ENCODE measurements around the gene BIRC2. TPM values are rescaled to one million over a fixed set of nuclear protein-coding genes. Genes with fewer than 3 reads are reported as not detected.

Gene BIRC2
- total and polyA plus RNA-seq, 10 of the 15 experiments (the other 5 are each of a cell fraction or from before 2014, with no cell fraction given) = 13.8 to 75.8 (median 26.5) TPM

- no peak for TF ChIP-seq E2F4 (IDR thresholded peaks at IDR 0.05; ENCODE audit: low read depth, low read length)
- TF ChIP-seq RBBP5 (conservative IDR thresholded peaks at IDR 0.05) = no peak
- TF ChIP-seq NR2C2 (IDR thresholded peaks at IDR 0.05; ENCODE audit: borderline replicate concordance, control insufficient read depth, insufficient read length, low read depth) = no peak
- TF ChIP-seq TAF1 (IDR thresholded peaks at IDR 0.05; ENCODE audit: borderline replicate concordance, low read depth, low read length) = 0 out of 2 replicates have a peak, but pooled peaks have one; percentile 15
- peak; percentile 59 for TF ChIP-seq PBX3 (IDR thresholded peaks at IDR 0.05; ENCODE audit: insufficient replicate concordance, low read depth, low read length)
- TF ChIP-seq ZBTB11 (CRISPR knock-in tag; IDR thresholded peaks at IDR 0.05) = no peak
- TF ChIP-seq USF2 (IDR thresholded peaks at IDR 0.05; ENCODE audit: borderline replicate concordance, low read depth, low read length) = no peak
- TF ChIP-seq ESRRA (IDR thresholded peaks at IDR 0.05; ENCODE audit: low read length) = no peak
- TF ChIP-seq FOS (IDR thresholded peaks at IDR 0.05; ENCODE audit: borderline replicate concordance, extremely low read depth, insufficient read length) = no peak
- no peak for TF ChIP-seq ZNF592 (IDR thresholded peaks at IDR 0.05)
- peak; percentile 91 for TF ChIP-seq PKNOX1 (IDR thresholded peaks at IDR 0.05)
- TF ChIP-seq BHLHE40 (IDR thresholded peaks at IDR 0.05; ENCODE audit: borderline replicate concordance in 1 of 2, low read depth in 2 of 2, low read length in 1 of 2) = peak; percentile 3 to 31; a peak in 1 of 4 replicates
- no peak for TF ChIP-seq HSF1 (IDR thresholded peaks at IDR 0.05; ENCODE audit: low read depth, low read length)
- TF ChIP-seq MYC (IDR thresholded peaks at IDR 0.05; ENCODE audit: insufficient read depth, insufficient read length, insufficient replicate concordance, low read length, severe bottlenecking) = no peak
- no peak for TF ChIP-seq NFYB (IDR thresholded peaks at IDR 0.05; ENCODE audit: insufficient read depth, low read depth, low read length)
Observed at GRCh38 chr11:102345904-102346303, 1.1 kb upstream of the BIRC2 start (continued).

All from GM12878 (cell line).